ENCODE measurements around the gene CATSPER3.

CATSPER3 gene

DNA sequence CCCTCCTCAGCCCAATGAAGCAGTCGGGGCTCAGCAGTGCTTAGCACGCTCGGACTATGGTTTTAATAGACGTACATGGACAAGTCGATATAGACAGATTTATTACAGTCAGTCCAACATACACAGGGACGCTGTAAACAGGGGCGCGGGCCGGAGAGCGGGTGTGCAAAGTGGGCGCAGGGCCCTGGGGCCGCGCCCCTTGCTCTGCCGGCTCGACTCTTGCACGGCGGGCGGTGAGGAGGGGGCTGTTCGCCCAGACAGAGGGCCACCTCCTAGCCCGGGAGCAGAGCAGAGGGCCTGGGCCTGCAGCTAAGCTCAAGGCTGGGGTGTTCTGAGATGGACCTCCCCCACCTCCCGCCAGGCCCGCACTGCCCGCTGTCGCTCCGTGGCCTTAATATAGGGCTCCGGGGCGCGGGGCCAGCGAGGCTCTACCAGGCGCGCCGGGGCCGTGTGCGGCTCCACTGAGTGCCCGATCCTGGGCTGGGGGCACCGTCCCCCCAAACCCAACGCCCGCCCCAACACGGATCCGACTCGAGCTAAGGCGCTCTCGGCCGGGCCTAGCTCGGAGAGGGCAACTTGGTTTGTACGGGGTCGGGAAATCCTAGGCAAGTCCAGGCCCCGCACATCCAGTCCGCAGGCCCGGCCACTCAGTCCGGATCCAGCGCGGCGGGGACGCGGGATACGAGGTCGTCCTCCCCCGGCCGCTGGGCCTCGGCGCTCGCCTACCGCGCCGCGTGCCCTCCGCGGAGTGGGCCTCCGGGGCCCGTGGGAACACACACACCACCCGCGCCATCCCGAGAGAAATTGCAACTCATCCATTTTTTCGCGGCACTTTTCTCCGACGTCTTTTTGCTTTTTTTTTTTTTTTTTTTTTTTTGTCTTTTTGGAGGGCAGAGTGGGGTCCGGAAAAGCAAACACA lies 60.2 kb downstream of the CATSPER3 start:
- H3K4me3 Mint-ChIP-seq = peak overlapping the region in 2 of 3 experiments; percentile 11 to 24
- peaks cover 39% of the 10 kb centered on the region for H3K4me1 Mint-ChIP-seq
- H3K27ac Mint-ChIP-seq = no peak overlapping the region
- peaks cover 90% of the 10 kb centered on the region for H3K27me3 Mint-ChIP-seq (ENCODE audit: low read depth)
- H3K9me3 Mint-ChIP-seq = peaks cover 3% of the 10 kb centered on the region
- peaks cover 7% of the 10 kb centered on the region for H3K36me3 Mint-ChIP-seq (ENCODE audit: low read depth)
- TF ChIP-seq, protein P1, sequence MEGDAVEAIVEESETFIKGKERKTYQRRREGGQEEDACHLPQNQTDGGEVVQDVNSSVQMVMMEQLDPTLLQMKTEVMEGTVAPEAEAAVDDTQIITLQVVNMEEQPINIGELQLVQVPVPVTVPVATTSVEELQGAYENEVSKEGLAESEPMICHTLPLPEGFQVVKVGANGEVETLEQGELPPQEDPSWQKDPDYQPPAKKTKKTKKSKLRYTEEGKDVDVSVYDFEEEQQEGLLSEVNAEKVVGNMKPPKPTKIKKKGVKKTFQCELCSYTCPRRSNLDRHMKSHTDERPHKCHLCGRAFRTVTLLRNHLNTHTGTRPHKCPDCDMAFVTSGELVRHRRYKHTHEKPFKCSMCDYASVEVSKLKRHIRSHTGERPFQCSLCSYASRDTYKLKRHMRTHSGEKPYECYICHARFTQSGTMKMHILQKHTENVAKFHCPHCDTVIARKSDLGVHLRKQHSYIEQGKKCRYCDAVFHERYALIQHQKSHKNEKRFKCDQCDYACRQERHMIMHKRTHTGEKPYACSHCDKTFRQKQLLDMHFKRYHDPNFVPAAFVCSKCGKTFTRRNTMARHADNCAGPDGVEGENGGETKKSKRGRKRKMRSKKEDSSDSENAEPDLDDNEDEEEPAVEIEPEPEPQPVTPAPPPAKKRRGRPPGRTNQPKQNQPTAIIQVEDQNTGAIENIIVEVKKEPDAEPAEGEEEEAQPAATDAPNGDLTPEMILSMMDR (IDR thresholded peaks at IDR 0.05; ENCODE audit: unreplicated experiment in 3 of 3) = no peak

DNA sequence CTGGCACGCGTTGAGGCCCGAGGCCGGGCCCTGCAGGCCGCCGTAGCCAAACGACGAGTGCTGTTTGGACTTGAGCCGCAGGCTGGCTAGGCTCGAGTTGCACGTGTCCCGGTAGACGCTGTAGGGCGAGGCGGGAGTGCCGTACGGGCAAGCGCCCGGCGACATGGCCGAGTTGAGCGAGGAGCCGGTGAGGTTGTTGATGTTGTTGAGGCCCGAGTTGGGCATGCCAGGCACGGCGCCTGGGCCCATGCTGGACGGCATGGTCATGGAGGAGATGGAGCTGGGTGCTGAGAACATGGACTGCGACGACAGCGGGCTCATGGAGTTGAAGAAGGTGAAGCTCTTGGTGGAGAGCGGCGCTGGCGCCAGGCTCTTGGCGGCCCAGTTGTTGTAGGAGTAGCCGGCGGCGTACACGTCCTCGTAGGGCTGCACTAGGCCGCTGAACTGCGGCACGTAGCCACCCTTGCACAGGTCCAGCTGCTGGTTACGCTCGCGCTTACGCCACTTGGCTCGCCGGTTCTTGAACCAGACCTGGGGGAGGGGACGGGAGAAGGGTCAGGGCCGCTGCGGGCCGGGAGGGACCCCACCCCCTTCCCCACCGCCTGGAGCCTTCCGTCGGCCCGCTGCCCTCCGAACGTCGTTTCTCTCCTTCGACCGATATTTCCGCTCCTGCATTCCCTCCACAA lies 61.2 kb downstream of the CATSPER3 start:
- Mint-ChIP-seq H3K27ac (peak overlapping the region in 1 of 3 experiments; percentile 32), H3K4me1 (peaks cover 39% of the 10 kb centered on the region), H3K27me3 (ENCODE audit: low read depth) (peaks cover 89% of the 10 kb centered on the region), H3K4me3 (peak overlapping the region; percentile 24 to 63 (median 36)), H3K36me3 (ENCODE audit: low read depth) (peaks cover 7% of the 10 kb centered on the region), H3K9me3 (peaks cover 3% of the 10 kb centered on the region)
- TF ChIP-seq, protein P1 (IDR thresholded peaks at IDR 0.05; ENCODE audit: unreplicated experiment in 3 of 3) = no peak

DNA sequence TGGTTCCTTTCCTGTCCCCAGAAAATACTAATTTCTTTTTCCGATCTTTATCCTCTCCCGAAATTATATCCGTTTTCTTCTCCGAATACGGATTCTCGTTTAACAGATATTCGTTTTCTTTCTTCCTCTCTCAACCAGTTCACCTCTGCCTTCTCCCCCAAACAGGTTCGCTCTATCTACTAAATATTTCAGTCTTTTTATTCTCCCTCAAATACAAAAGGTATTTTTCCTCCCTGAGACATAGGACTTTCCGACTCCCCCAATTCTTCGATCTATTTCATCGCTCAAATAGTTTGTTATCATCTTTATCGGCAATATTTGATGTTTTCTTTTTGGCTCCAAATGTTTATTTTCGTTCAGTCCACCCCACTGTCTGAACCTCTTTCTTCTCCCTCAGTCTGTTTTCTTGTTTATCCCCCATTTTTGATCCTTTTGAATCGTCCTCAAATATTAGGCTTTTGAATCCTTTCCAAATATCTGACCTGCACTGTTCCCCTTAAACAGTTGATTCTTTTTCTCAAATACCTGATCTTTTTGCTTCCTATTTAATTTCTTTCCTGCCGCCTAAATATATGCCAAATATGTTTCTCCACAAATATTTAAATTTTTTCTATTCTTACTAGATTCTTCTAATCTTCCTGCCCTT lies 61.9 kb downstream of the CATSPER3 start:
- peaks cover 3% of the 10 kb centered on the region for H3K9me3 Mint-ChIP-seq
- peaks cover 7% of the 10 kb centered on the region for H3K36me3 Mint-ChIP-seq (ENCODE audit: low read depth)
- H3K27me3 Mint-ChIP-seq (ENCODE audit: low read depth) = peaks cover 87% of the 10 kb centered on the region
- peak overlapping the region in 1 of 3 experiments; percentile 32 for H3K27ac Mint-ChIP-seq
- TF ChIP-seq, protein P1 (IDR thresholded peaks at IDR 0.05; ENCODE audit: unreplicated experiment in 3 of 3) = no peak
- peak overlapping the region; percentile 13 to 63 (median 25) for H3K4me3 Mint-ChIP-seq
- peaks cover 42% of the 10 kb centered on the region for H3K4me1 Mint-ChIP-seq

DNA sequence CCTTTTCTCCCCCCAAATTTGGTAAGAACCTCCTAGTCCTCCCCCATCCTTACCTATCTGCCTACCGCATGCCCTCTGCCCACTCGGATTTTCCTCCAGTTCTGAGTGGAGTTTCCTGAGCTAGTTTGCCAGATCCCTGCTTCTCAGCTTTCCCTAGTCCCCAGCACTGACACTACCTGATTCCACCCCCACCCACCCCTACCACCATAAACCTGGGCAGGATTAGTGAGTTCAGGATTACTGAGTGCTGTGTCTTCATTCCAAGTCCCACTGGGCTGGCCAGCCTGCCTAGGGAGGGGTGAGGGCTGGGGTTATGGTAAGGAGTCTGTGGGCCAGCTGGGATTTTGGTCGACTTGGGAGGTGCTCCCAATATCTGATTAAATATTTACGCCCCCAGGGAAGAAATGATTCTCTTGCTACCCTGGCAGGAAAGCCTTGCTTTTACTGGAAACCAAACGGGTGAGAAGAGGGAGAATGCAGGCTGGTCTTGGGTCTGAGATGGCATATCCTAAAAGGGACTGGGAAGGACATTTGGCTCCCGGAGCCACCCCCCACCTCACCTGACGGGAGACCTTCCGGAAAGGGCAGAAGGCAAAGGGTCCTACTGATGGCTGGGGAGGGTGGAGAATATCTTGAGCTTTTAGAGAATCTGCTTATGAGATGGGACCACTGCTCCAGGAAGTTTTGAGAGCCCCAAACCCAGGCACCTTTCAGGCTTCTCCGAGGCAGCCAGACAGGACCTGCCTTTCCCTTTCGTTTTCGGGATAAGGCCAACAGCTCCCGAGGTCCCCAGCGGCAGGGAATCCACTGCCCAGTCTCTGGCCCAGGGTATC lies 62.6 kb downstream of the CATSPER3 start:
- Mint-ChIP-seq H3K4me3 (peak overlapping the region; percentile 43 to 67 (median 63)), H3K36me3 (ENCODE audit: low read depth) (peaks cover 7% of the 10 kb centered on the region), H3K9me3 (peaks cover 3% of the 10 kb centered on the region), H3K4me1 (peaks cover 46% of the 10 kb centered on the region), H3K27ac (no peak overlapping the region), H3K27me3 (ENCODE audit: low read depth) (peaks cover 87% of the 10 kb centered on the region)
- TF ChIP-seq, protein P1 (IDR thresholded peaks at IDR 0.05; ENCODE audit: unreplicated experiment in 3 of 3) = no peak
